ENCODE measurements around the gene PITPNB. TPM values are rescaled to one million over a fixed set of nuclear protein-coding genes. Genes with fewer than 3 reads are reported as not detected.

The PITPNB gene
- total RNA-seq, 1 donor from 2014 or later = 40.2 TPM

- intact Hi-C loops (cut with DNase I) = no loop called here
These were observed 74.1 kb downstream of the PITPNB start for GRCh38 chr22:27844656-27845591.

GRCh38 chr22:27844256-27844655 is 74.8 kb downstream of the PITPNB start:
- ATAC-seq (ENCODE audit: poor library complexity) (no peak), DNase-seq (no peak)
- intact Hi-C loops (cut with DNase I) = no loop called here

More at GRCh38 chr22:27844656-27845591, 74.1 kb downstream of the PITPNB start:
- ATAC-seq (ENCODE audit: poor library complexity) (no peak), DNase-seq (no peak)

GRCh38 chr22:27843441-27843840 is 75.6 kb downstream of the PITPNB start:
- ATAC-seq (ENCODE audit: poor library complexity) = no peak
- intact Hi-C loops (cut with DNase I) = no loop called here
- DNase-seq = no peak

- intact Hi-C loops (cut with DNase I) = no loop called here
- DNase-seq (no peak), ATAC-seq (ENCODE audit: poor library complexity) (peak; percentile 55)
These were observed 76.2 kb downstream of the PITPNB start for GRCh38 chr22:27842669-27843431.

GRCh38 chr22:27842201-27842600 is 76.9 kb downstream of the PITPNB start:
- intact Hi-C loops (cut with DNase I) = no loop called here
- ATAC-seq (ENCODE audit: poor library complexity) (peak; percentile 40), DNase-seq (no peak)

- no peak for DNase-seq
- ATAC-seq (ENCODE audit: poor library complexity) = no peak
- intact Hi-C loops (cut with DNase I) = no loop called here
These were observed 78.6 kb downstream of the PITPNB start for GRCh38 chr22:27840436-27840835.

- ATAC-seq (ENCODE audit: poor library complexity) (no peak), DNase-seq (no peak)
- intact Hi-C loops (cut with DNase I) = no loop called here
These were observed 79.9 kb downstream of the PITPNB start for GRCh38 chr22:27839057-27839660.

GRCh38 chr22:27836181-27836580 is 82.9 kb downstream of the PITPNB start:
- DNase-seq = no peak
- intact Hi-C loops (cut with DNase I) = no loop called here
- no peak for ATAC-seq (ENCODE audit: poor library complexity)

- DNase-seq = no peak
- no peak for ATAC-seq (ENCODE audit: poor library complexity)
- intact Hi-C loops (cut with DNase I) = no loop called here
These were observed 83.6 kb downstream of the PITPNB start for GRCh38 chr22:27835446-27835845.

GRCh38 chr22:27834364-27835185 is 84.5 kb downstream of the PITPNB start:
- intact Hi-C loops (cut with DNase I) = no loop called here
- DNase-seq (no peak), ATAC-seq (ENCODE audit: poor library complexity) (no peak)

- DNase-seq (no peak), ATAC-seq (ENCODE audit: poor library complexity) (no peak)
- intact Hi-C loops (cut with DNase I) = no loop called here
These were observed 85.3 kb downstream of the PITPNB start for GRCh38 chr22:27833803-27834202.

- ATAC-seq (ENCODE audit: poor library complexity) (no peak), DNase-seq (no peak)
- intact Hi-C loops (cut with DNase I) = no loop called here
These were observed 86.5 kb downstream of the PITPNB start for GRCh38 chr22:27832606-27833005.

- ATAC-seq (ENCODE audit: poor library complexity) (no peak), DNase-seq (no peak)
- intact Hi-C loops (cut with DNase I) = no loop called here
These were observed 89.4 kb downstream of the PITPNB start for GRCh38 chr22:27829620-27830019.

GRCh38 chr22:27827604-27828587 is 91.2 kb downstream of the PITPNB start:
- DNase-seq (no peak), ATAC-seq (ENCODE audit: poor library complexity) (peak; percentile 61)
- intact Hi-C loops (cut with DNase I) = no loop called here

GRCh38 chr22:27825174-27825573 is 93.9 kb downstream of the PITPNB start:
- no peak for DNase-seq
- no peak for ATAC-seq (ENCODE audit: poor library complexity)
- intact Hi-C loops (cut with DNase I) = no loop called here

GRCh38 chr22:27823221-27823620 is 95.8 kb downstream of the PITPNB start:
- ATAC-seq (ENCODE audit: poor library complexity) (no peak), DNase-seq (no peak)
- intact Hi-C loops (cut with DNase I) = no loop called here
